ENCODE results near the gene SMYD3. TPM values are rescaled to one million over a fixed set of nuclear protein-coding genes. Genes with fewer than 3 reads are reported as not detected.

Gene SMYD3
- total RNA-seq, 1 donor, result 171 TPM

DNA sequence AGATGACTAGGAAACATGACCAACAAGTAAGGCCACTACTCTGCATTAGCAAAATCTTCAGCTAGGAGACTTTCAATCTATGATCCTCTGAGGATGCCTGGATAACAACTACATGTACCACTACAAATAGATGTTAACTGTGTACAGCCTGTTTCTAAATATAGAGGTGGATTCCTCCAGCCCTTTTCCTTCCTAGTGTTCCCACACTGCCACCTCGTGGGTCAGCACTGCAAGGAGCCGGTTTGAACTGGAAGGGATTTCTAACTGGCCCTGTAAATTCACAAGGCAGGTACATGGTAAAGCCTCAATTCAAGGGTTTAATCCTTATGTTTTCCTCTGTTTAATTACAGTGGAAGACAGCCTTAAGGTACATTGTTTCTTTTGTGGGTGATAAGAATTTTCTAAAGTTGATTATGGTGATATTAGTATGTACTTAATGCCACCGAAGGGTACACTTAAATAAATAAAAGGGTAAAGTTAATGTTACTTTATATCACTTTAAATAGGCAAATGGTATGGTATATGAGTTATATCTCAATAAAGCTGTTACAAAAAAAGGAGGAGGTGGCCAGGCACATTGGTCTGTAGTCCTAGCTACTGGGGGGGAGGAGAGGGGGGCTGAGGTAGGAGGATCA is 14.4 kb downstream of the SMYD3 start:
- DNase-seq (ENCODE audit: insufficient read length, low spot score, missing footprints), result peak; percentile 67
- Histone ChIP-seq H3K79me2 (ENCODE audit: insufficient read depth, low read length) (peaks cover 18% of the 10 kb centered on the region), H3K27ac (ENCODE audit: low read depth, low read length) (no peak overlapping the region), H3K4me2 (ENCODE audit: insufficient read depth, low read length) (peak overlapping the region; percentile 29), H3K9me3 (ENCODE audit: low read depth, low read length) (no peaks in the 10 kb centered on the region), H3K4me1 (ENCODE audit: insufficient read depth, low read length) (peaks cover 4% of the 10 kb centered on the region), H3K4me3 (ENCODE audit: insufficient read depth, low read length) (no peak overlapping the region), H3K36me3 (ENCODE audit: insufficient read depth, low read length) (no peaks in the 10 kb centered on the region), H4K20me1 (ENCODE audit: insufficient read depth, low read length) (no peaks in the 10 kb centered on the region), H2AFZ (ENCODE audit: low read length) (peak overlapping the region; percentile 23), H3K27me3 (ENCODE audit: insufficient read depth, low read length) (no peaks in the 10 kb centered on the region)
- TF ChIP-seq, protein P1, sequence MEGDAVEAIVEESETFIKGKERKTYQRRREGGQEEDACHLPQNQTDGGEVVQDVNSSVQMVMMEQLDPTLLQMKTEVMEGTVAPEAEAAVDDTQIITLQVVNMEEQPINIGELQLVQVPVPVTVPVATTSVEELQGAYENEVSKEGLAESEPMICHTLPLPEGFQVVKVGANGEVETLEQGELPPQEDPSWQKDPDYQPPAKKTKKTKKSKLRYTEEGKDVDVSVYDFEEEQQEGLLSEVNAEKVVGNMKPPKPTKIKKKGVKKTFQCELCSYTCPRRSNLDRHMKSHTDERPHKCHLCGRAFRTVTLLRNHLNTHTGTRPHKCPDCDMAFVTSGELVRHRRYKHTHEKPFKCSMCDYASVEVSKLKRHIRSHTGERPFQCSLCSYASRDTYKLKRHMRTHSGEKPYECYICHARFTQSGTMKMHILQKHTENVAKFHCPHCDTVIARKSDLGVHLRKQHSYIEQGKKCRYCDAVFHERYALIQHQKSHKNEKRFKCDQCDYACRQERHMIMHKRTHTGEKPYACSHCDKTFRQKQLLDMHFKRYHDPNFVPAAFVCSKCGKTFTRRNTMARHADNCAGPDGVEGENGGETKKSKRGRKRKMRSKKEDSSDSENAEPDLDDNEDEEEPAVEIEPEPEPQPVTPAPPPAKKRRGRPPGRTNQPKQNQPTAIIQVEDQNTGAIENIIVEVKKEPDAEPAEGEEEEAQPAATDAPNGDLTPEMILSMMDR (IDR thresholded peaks at IDR 0.05; ENCODE audit: extremely low read depth, low read depth, low read length), result peak; percentile 96

DNA sequence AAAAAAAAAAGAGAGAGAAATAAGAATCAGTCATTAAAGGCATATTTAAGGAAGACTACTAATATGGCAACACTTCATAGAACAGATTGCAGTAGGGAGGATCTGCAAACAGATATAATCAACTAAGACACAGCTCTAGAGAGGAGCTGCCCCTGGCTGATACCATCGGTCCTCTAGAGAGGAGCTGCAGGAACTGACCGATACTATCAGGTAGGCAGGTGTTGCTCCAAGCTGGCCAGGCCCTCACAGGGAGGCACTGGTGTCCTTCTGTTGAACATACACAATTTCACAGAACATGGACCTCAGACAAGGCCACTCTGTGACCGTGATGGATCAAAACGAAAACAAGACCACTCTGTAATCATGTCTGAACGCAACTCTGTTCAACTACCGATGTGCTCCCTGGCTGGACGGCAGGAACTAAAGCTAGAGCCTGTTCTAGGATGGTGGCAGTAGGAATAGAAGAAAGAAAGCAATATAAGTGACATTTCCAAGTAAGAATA is 15.5 kb downstream of the SMYD3 start:
- Histone ChIP-seq H3K36me3 (ENCODE audit: insufficient read depth, low read length) (no peaks in the 10 kb centered on the region), H4K20me1 (ENCODE audit: insufficient read depth, low read length) (no peaks in the 10 kb centered on the region)
- DNase-seq (ENCODE audit: insufficient read length, low spot score, missing footprints), result no peak

DNA sequence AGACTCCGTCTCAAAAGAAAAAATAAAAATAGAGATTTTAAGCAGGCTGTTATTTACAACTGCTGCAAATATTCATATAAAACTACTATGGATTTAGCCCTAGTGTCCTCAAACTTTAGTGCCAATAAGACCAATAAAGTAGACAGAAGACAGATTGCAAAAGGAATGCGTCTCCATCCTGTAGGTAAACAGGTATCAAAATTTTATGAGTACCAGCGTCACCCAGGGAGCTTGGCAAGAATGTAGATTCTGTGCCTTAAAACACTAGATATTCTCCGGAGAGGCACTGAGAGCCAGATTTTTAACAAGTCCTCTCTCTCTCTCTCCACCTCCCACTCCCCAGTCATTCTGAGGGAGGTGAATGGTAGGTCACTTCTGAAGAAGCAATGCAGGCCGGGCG is 18.4 kb downstream of the SMYD3 start:
- H3K79me2 ChIP-seq (ENCODE audit: insufficient read depth, low read length), result peaks cover 15% of the 10 kb centered on the region
- no peaks in the 10 kb centered on the region for H3K27me3 ChIP-seq (ENCODE audit: insufficient read depth, low read length)
- no peaks in the 10 kb centered on the region for H4K20me1 ChIP-seq (ENCODE audit: insufficient read depth, low read length)
- no peak overlapping the region for H3K4me2 ChIP-seq (ENCODE audit: insufficient read depth, low read length)
- TF ChIP-seq, protein P1 (IDR thresholded peaks at IDR 0.05; ENCODE audit: extremely low read depth, low read depth, low read length), result no peak
- DNase-seq (ENCODE audit: insufficient read length, low spot score, missing footprints), result no peak
- H3K4me3 ChIP-seq (ENCODE audit: insufficient read depth, low read length), result no peak overlapping the region
- H3K27ac ChIP-seq (ENCODE audit: low read depth, low read length), result no peak overlapping the region
- H3K9me3 ChIP-seq (ENCODE audit: low read depth, low read length), result no peaks in the 10 kb centered on the region
- H3K4me1 ChIP-seq (ENCODE audit: insufficient read depth, low read length), result peaks cover 4% of the 10 kb centered on the region
- no peak overlapping the region for H2AFZ ChIP-seq (ENCODE audit: low read length)
- H3K36me3 ChIP-seq (ENCODE audit: insufficient read depth, low read length), result no peaks in the 10 kb centered on the region

More for the DNA sequence above, 15.5 kb downstream of the SMYD3 start:
- H2AFZ ChIP-seq (ENCODE audit: low read length), result no peak overlapping the region
- no peaks in the 10 kb centered on the region for H3K9me3 ChIP-seq (ENCODE audit: low read depth, low read length)
- H3K4me2 ChIP-seq (ENCODE audit: insufficient read depth, low read length), result no peak overlapping the region
- peaks cover 18% of the 10 kb centered on the region for H3K79me2 ChIP-seq (ENCODE audit: insufficient read depth, low read length)
- no peak overlapping the region for H3K4me3 ChIP-seq (ENCODE audit: insufficient read depth, low read length)
- no peaks in the 10 kb centered on the region for H3K27me3 ChIP-seq (ENCODE audit: insufficient read depth, low read length)
- H3K27ac ChIP-seq (ENCODE audit: low read depth, low read length), result no peak overlapping the region
- TF ChIP-seq, protein P1 (IDR thresholded peaks at IDR 0.05; ENCODE audit: extremely low read depth, low read depth, low read length), result no peak
- H3K4me1 ChIP-seq (ENCODE audit: insufficient read depth, low read length), result peaks cover 4% of the 10 kb centered on the region

DNA sequence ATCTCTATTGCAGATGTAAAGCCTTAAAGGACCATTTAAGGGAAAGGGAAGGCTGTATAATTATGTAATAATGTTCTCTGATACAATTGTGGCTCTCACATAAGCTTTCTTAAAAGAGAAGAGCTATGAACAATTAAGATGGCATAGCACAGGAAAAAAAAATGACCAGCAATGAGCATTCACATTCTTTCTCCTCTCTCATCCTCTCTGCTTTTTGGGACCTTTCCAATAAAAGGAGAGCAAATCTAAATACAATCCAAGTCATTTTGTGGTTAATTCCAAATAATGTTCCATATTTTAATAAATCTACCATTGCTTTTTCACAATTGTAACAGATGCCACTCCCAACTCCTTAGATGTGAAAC is 23.5 kb downstream of the SMYD3 start:
- Histone ChIP-seq H4K20me1 (ENCODE audit: insufficient read depth, low read length) (no peaks in the 10 kb centered on the region), H2AFZ (ENCODE audit: low read length) (peak overlapping the region; percentile 11), H3K4me2 (ENCODE audit: insufficient read depth, low read length) (peak overlapping the region; percentile 68), H3K4me3 (ENCODE audit: insufficient read depth, low read length) (peak overlapping the region; percentile 43), H3K9me3 (ENCODE audit: low read depth, low read length) (no peaks in the 10 kb centered on the region), H3K79me2 (ENCODE audit: insufficient read depth, low read length) (peaks cover 12% of the 10 kb centered on the region), H3K27me3 (ENCODE audit: insufficient read depth, low read length) (no peaks in the 10 kb centered on the region), H3K4me1 (ENCODE audit: insufficient read depth, low read length) (peaks cover 10% of the 10 kb centered on the region), H3K36me3 (ENCODE audit: insufficient read depth, low read length) (no peaks in the 10 kb centered on the region), H3K27ac (ENCODE audit: low read depth, low read length) (peak overlapping the region; percentile 8)
- DNase-seq (ENCODE audit: insufficient read length, low spot score, missing footprints), result no peak
- TF ChIP-seq, protein P1 (IDR thresholded peaks at IDR 0.05; ENCODE audit: extremely low read depth, low read depth, low read length), result no peak
